ENCODE data around the gene ZSCAN22. TPM values are rescaled to one million over a fixed set of nuclear protein-coding genes. Genes with fewer than 3 reads are reported as not detected.
"Not testable (repeated sequence)": the region's sequence is repeated elsewhere in the genome, so short reads cannot be mapped to it uniquely, and the experiment has no call there.

ZSCAN22 gene
- total RNA-seq, 1 donor from 2014 or later = 1.8 TPM

DNA sequence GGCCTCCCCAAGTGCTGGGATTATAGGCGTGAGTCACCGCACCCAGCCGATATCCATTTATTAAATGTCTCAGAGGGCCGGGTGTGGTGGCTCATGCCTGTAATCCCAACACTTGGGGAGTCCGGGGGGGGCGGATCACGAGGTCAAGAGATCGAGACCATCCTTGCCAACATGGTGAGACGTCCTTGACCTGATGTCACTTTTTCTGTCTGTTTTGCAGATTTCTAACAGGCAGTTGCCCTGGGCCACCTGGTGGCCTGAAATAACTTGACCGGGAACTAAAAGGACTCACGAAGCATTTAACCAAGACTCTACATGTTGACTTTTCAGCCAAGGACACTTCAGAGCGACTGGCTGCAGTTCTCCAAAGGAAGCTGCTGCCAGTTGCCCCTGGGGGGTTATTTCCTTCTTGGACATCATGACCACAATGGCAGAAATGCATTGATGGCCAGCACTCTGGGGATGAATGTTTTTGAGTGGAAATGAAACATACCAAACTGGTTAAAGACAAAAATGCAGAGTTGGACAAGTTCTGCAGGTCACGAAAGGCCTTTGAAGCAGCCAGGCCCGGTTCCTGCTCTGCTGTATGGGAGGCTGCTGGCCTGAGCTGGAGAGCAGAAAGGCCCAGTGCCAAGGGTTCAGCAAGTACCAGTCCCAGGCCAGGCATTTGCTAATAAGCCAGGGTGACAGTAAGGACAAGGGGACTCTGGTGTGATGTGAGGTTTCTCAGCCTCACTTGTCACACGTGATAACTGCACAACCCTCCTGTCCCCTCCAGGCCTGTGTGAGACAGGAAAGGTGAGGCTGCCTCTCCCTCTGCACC, 45.7 kb downstream of the ZSCAN22 start:
- no peak for DNase-seq (ENCODE audit: low read depth, low spot score)

GRCh38 chr19:58374200-58374599, 47.4 kb downstream of the ZSCAN22 start:
- no peak for DNase-seq (ENCODE audit: low read depth, low spot score)

DNA sequence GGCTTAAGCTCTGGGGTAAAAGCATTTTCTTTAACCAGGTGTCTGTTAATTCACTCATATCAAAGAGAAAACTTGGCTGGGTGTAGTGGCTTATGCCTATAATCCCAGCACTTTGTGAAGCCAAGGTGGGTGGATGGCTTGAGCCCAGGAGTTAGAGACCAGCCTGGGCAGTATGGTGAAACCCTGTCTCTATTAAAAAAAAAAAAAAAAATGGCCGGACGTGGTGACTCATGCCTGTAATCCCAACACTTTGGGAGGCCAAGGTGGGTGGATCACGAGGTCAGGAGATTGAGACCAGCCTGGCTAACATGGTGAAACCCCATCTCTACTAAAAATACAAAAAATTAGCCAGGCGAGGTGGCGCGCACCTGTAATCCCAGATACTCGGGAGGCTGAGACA, 49.9 kb downstream of the ZSCAN22 start:
- not testable (repeated sequence) for DNase-seq (ENCODE audit: low read depth, low spot score)

DNA sequence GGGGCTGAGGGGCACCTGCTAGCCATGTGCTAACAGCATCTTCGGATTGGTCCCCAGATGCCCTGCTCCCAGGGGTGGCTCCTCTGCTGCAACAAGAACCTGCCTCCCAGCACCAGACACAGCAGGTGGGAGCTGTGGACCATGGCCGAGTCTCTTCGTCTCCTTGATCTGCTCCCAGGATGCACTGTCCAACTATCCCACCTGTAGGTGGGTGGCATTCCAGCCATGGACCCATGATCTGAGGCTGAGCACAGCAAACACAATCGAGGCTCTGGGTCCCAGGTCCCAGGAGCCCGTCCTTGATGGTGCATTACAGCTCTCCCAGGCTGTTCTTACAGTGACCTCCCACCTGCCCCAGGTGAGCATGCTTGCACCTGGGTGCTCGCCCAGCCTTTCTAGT, 52.5 kb downstream of the ZSCAN22 start:
- DNase-seq (ENCODE audit: low read depth, low spot score) = no peak

DNA sequence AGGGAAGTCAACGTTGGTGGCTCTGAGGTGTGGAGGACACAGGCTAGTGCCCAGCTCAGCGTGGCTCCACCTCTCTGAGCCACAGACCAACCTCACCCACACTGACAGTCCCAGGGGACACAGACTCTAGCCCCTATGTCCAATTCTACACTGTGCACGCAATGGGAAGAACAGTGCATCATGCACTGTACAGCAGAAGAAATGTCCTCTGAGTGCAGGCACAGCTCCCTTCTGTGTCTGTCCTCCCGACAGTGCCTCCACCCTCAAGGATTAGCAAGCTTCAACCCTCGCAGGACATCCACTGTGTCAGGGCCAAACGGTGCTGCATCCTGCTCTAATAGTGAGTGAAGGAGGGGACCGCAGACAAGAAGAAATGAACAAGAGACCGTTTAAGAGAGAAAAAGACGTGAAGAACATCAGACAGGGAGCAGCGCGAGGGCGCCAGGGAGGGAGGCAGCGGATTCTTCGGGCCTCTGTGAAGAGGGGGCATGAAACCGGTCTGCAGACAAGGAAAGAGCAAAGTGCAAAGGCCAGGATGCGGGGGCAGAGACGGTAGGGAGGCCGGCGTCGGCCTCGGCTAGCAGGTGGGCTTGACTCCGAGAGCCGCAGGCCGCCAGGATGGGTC, 53.4 kb downstream of the ZSCAN22 start:
- no peak for DNase-seq (ENCODE audit: low read depth, low spot score)

- DNase-seq (ENCODE audit: low read depth, low spot score) = peak; percentile 100
These were observed 54.1 kb downstream of the ZSCAN22 start, which contains the start of gene ZNF837 for GRCh38 chr19:58380662-58381459. ZNF837 (minus strand) TSS chr19:58381030; CDS start chr19:58369332, 11,698 bp downstream.

- DNase-seq (ENCODE audit: low read depth, low spot score) = no peak
These were observed 54.8 kb downstream of the ZSCAN22 start for GRCh38 chr19:58381460-58382212.

DNA sequence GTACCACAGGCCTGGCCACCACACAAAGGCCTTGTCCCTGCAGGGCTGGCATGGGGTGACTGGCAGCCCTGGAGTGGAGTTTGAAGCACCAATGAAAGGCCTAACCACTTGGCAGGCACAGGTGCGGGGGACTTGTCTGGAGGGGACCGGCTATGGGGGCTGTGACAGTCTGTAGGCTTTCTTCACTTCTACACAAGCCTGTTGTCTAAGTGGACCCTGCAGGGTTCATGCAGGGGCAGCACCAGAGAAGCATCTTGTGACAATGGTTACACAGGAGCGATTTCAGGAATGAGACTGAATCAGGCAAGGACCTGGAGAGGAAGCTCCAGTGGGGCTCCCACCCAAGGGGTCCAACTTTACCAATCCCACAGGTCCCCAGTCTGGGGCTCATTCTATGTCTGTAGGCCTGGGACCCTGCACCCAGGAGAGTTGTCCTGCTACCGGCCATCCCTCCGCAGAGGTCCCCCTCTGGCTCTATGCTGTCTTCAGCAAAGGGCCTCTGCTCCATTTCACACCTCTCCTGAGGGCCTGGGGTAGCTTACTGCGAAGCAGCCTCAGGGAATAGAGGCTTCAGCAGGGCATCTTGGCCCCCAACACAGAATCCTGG, 56.3 kb downstream of the ZSCAN22 start:
- no peak for DNase-seq (ENCODE audit: low read depth, low spot score)

DNA sequence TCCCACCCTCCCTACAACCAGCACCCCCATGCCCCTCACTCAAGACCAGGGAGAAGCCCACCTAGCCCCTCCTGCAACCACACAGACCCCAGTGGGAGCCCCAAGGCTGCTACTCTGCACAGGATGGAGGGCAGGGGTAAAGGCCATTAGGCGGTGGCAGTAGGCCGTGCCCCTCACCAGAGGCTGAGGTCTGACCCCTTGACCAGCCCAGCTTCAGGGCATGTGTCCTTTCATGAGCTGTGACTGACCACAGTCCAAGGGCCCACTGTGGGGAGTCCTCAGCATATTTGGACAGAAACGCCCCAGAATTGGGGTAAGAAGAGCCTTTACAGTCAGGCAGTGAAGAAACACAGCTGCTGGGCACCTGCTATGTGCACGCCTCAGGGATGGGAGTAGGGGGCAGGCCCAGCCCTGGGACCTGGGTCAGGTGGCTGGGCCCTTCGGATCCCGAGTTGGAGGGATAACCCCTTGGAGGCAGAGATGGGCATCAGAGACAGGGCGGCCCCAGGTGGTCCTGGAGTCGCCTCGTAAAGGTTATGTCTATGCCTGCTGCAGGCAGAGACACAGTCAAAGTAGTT, 58.6 kb downstream of the ZSCAN22 start:
- DNase-seq (ENCODE audit: low read depth, low spot score) = no peak

- DNase-seq (ENCODE audit: low read depth, low spot score) = no peak
These were observed 59.2 kb downstream of the ZSCAN22 start for GRCh38 chr19:58385891-58386575.

DNA sequence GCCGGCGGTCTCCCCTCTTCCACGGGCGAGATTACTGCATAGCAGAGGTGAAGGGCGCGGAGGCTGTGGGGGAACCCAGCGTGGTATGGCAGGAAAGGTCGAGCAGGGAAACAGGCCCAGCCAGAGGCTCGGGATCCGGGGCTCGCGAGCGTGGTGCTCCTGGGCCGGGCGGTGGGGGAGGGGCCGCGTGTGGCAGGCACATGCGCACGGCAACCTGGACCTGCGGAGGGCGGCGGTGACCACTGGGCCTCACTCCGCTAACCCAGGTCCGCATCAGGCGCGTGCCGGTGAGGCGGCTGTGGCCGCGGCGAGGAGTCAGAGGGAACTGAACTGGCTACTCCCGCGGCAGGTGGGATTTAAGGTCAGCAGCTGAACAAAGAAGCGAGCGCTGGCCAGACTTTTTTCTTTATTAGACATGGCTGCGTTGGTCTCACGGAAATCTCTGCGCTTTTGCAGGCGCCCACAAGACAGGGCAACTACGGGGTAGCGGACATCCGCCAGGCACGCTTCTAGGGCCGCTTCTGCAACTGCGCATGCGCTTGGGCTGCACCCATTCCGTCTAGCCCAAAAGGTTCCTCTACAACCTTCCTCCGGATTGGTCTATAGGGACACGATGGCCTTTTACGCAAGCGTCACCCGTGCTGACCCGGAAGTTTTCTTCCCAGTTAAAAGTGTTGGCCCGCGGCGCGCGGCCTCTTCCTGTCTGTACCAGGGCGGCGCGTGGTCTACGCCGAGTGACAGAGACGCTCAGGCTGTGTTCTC, 60.0 kb downstream of the ZSCAN22 start, which contains the start of gene RPS5:
RPS5 (plus strand) TSS at position 694 of the 762 bp plus-strand sequence. CDS start 869 bp downstream, outside the sequence.
- peak; percentile 95 for DNase-seq (ENCODE audit: low read depth, low spot score)

- no peak for DNase-seq (ENCODE audit: low read depth, low spot score)
These were observed 60.8 kb downstream of the ZSCAN22 start for GRCh38 chr19:58387338-58388174.

DNA sequence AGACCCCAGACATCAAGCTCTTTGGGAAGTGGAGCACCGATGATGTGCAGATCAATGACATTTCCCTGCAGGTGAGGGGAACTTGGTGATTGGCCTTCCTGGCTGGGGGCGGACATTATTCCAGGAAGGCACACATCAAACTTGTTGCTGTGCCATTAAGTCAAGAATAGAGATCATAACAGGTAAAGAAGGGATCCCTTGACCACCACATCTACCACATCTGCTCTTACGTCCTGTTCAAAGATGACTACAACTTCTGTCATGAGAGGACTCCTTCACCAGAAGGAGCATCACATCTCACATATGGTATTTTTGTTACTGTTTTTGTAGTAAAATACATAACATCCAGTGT, 61.4 kb downstream of the ZSCAN22 start:
- no peak for DNase-seq (ENCODE audit: low read depth, low spot score)

Other genes starting within 250 kb of the ZSCAN22 start
- gene ZSCAN18, start 228.8 kb upstream of the ZSCAN22 start, total RNA-seq = 19.7 and 33.3 TPM in 2 replicates
- gene ZNF329, start 176.2 kb upstream of the ZSCAN22 start, total RNA-seq = 10.0 and 12.5 TPM in 2 replicates
- 19.7 and 28.6 TPM in 2 replicates for gene ZNF274, start 143.9 kb upstream of the ZSCAN22 start, total RNA-seq
- 54.7 and 73.2 TPM in 2 replicates for gene ZNF544, start 98.1 kb upstream of the ZSCAN22 start, total RNA-seq
- 3.7 and 3.8 TPM in 2 replicates for gene ZNF8, start 48.0 kb upstream of the ZSCAN22 start, total RNA-seq
- 13.2 and 19.3 TPM in 2 replicates for gene ERVK3-1, start 21.6 kb upstream of the ZSCAN22 start, total RNA-seq
- 2.2 and 5.3 TPM in 2 replicates for gene A1BG, start 26.5 kb downstream of the ZSCAN22 start, total RNA-seq
- gene ZNF497, start 35.8 kb downstream of the ZSCAN22 start, total RNA-seq = 0.53 and 0.67 TPM in 2 replicates
- 1.1 and 1.8 TPM in 2 replicates for gene ZNF837, start 54.0 kb downstream of the ZSCAN22 start, total RNA-seq
- gene RPS5, start 60.3 kb downstream of the ZSCAN22 start, total RNA-seq = 2,163 and 2,639 TPM in 2 replicates
- 0.18 TPM in 1 of 2 replicates, not detected in the other for gene RNF225, start 68.7 kb downstream of the ZSCAN22 start, total RNA-seq
- 16.2 and 20.3 TPM in 2 replicates for gene ZNF584, start 81.7 kb downstream of the ZSCAN22 start, total RNA-seq
- gene ZNF132, start 113.2 kb downstream of the ZSCAN22 start, total RNA-seq = 4.7 and 7.5 TPM in 2 replicates
- gene ZNF324B, start 124.6 kb downstream of the ZSCAN22 start, total RNA-seq = 10.0 and 11.4 TPM in 2 replicates
- gene ZNF324, start 140.1 kb downstream of the ZSCAN22 start, total RNA-seq = 12.6 and 12.7 TPM in 2 replicates
- 4.9 and 5.4 TPM in 2 replicates for gene ZNF446, start 149.4 kb downstream of the ZSCAN22 start, total RNA-seq
- gene SLC27A5, start 185.0 kb downstream of the ZSCAN22 start, total RNA-seq = 6.3 and 14.8 TPM in 2 replicates
- gene ZBTB45, start 192.8 kb downstream of the ZSCAN22 start, total RNA-seq = 6.0 and 6.5 TPM in 2 replicates
- gene TRIM28, start 217.1 kb downstream of the ZSCAN22 start, total RNA-seq = 526 and 542 TPM in 2 replicates
- gene CHMP2A, start 228.1 kb downstream of the ZSCAN22 start, total RNA-seq = 114 and 145 TPM in 2 replicates
- gene UBE2M, start 231.6 kb downstream of the ZSCAN22 start, total RNA-seq = 106 and 111 TPM in 2 replicates
- gene MZF1, start 246.3 kb downstream of the ZSCAN22 start, total RNA-seq = 9.0 and 10.6 TPM in 2 replicates